CD4-positive, alpha-beta T cell treated with Interferon alpha-2 for 1 hour (primary cell): ENCODE data around the gene PIK3R6.
"Not testable (repeated sequence)": the region's sequence is repeated elsewhere in the genome, so short reads cannot be mapped to it uniquely, and the experiment has no call there.

Experiments used
- DNase-seq, 2 donors: peaks; one replicate each; pipeline ENCODE4 v3.0.0-alpha.2; 2020 to 2022

The PIK3R6 gene

GRCh38 chr17:8821446-8822105 lies 45.9 kb downstream of the PIK3R6 start:
- DNase-seq: no peak

DNA sequence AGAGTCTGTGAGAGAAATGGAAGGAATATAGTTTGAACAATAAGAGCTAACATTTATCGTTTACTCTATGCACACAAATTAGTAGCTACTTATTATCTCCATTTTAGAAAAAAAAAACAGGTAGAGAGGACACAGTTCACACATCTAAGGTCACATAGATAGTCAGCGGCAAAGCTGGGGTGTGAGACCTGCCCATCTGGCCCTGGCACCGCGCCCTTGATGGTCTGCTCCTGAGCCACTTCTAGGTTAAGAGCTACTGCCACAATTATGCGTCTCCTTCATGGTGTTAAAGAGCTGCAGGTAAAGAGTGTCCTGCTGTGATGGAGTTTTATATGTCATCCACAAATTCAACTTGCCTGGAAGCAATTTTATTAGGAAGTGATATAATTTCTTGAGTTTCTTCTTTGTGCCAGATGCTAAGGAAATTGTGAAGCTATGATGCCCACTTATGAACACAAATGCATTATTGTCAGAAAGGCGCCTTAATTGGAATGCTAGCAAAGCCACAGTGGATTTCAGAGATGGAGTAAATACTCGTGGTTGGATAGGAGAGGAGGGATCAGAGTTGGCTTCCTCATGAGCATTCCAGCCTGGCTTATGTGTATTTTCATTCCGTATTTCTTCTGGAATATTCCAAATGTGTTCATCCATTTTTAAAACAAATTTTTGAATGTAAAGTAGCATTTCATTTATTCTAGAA lies 47.0 kb downstream of the PIK3R6 start:
- no peak for DNase-seq

DNA sequence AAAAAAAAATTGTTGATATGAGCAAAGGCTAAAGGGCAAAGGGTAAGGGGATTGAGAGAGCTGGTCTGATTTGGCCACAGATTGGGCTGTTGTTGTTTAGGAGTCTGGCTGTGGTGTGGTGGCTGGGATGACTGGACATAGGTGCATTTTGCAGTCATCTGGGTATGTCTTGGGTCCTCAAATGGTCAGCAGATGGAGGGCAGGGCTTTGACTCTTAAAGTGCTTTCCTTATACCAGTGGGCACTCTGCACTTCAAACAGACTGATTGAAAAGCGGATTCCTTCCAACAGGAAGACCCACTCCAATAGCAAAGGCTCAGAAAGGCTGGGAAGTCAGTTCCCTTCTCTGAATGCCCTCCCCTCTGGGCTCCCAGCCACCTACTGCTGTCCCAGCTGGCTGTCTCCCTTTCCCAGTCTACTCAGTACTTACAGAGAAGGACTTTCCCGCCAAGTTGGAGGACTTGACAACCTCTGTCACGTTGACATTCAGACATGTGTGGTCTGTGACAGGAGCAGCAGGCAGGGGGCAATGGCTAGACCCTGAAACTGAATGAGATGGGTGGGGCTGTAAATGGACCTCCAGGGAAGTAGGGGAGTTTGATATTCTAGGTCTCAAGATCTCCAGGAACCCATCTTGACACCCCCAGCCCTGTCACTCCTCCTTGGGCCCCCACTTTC lies 48.7 kb downstream of the PIK3R6 start:
- DNase-seq: no peak

GRCh38 chr17:8818047-8818446 lies 49.4 kb downstream of the PIK3R6 start:
- DNase-seq: no peak

- peak; percentile 38 to 75 for DNase-seq
Observed at GRCh38 chr17:8806926-8807550, 60.4 kb downstream of the PIK3R6 start.

GRCh38 chr17:8806253-8806925 lies 61.1 kb downstream of the PIK3R6 start:
- peak in 1 of 2 donors; percentile 10 for DNase-seq

- DNase-seq: not testable (repeated sequence)
Observed at GRCh38 chr17:8805396-8805795, 62.1 kb downstream of the PIK3R6 start.

DNA sequence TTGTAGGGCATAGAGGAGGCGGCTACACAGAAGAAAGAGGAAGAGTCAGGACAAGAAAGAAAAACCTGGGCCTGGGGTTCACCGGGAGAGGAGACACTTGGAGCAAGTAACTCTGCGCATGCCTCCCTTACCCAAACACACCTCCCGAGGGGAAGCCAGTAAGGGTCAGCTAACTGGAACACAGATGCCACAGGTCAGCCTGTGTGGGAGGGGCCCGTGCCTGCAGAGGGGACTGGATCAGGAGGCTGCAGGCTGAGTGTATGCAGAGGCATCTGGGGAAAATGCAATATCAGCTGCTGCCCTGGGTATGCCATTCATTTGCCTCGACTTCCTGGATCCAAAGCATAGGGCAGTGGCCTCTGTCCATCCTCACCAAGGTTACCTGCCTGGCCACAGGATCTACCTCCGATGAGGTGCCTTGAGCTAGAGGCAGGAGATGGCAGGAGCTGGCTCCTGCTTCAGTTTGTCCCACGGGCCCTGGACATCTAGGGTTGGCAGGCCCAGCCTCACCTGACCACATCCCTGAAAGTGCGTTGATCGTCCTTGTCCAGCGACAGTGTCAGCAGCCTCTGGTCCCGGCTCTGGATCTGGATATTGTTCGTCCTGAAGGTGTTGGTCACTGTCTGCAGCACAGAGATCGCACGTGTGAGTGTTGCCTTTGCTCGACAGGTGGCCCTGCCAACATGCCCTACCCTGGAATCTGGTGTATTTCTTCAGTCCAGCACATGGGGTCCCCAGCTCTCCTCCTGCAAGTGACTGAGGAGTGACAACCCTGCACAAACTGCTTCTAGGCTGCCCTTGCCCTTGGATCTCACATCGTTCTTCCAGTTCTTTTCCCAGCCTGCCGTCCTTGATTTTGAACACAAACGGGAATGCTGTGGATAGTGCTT lies 63.7 kb downstream of the PIK3R6 start:
- no peak for DNase-seq

DNA sequence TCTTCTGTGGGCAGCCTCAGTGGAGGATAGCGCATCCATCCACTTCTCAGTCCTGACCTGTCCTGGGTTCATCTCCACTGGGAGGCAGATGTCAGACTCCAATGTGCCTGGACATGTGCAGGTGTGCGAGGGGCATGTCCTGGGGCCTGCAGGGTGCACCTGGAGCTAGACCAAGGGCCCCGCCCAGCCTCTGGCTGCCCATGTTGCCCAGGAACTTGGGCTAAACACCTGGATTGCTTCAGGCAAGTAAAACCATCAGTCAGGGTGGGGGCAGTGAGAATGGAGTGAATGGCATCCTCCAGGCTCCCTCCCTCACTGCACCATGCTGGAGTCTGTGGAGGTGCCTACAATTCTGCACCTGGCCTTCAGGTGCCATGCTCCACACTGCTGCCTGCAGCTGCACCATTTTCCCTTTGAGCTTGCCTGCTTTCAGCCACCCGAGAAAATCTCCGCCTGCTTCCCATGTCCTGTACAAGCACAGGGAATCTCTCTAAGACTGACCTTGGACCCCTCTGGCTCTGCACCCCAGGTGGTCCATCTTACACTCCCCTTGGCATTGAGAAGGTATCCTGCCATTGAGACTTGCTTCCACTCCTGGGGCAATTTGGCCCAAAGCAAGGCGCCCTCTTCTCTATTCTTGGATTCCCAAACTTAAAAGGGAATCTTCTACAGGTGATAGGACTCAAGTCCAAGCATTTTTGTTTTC lies 66.2 kb downstream of the PIK3R6 start:
- no peak for DNase-seq

DNA sequence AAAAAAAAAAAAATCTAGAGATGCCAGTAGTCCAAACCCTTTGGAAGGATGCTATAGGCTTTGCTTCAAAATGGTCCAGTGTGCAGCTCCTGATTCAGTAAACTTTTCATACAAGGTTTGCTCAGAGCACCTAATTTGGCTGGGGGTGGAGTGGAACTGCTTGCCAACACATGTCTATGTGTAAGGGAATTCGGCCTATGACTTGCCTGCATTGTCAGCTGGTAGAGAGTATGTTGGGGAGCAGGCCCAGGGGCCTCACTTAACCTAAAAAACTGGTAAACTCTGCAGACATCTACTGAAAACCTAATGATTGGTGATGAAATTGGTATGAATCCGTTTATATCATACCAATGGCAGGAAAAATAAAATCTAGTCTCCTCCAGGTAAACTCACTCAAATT lies 66.8 kb downstream of the PIK3R6 start:
- DNase-seq: no peak

- no peak for DNase-seq
Observed at GRCh38 chr17:8799570-8800212, 67.8 kb downstream of the PIK3R6 start.

- peak in 1 of 2 donors; percentile 34 for DNase-seq
Observed at GRCh38 chr17:8798846-8799569, 68.5 kb downstream of the PIK3R6 start, which contains the start of gene MFSD6L. Gene MFSD6L (minus strand): TSS chr17:8799365. CDS start chr17:8799120, 245 bp downstream.

GRCh38 chr17:8798176-8798845 lies 69.2 kb downstream of the PIK3R6 start:
- no peak for DNase-seq

- no peak for DNase-seq
Observed at GRCh38 chr17:8797621-8798175, 69.8 kb downstream of the PIK3R6 start.

GRCh38 chr17:8794636-8795035 lies 72.8 kb downstream of the PIK3R6 start:
- no peak for DNase-seq

GRCh38 chr17:8793649-8794048 lies 73.8 kb downstream of the PIK3R6 start:
- no peak for DNase-seq

GRCh38 chr17:8792646-8793045 lies 74.8 kb downstream of the PIK3R6 start:
- DNase-seq: no peak

DNA sequence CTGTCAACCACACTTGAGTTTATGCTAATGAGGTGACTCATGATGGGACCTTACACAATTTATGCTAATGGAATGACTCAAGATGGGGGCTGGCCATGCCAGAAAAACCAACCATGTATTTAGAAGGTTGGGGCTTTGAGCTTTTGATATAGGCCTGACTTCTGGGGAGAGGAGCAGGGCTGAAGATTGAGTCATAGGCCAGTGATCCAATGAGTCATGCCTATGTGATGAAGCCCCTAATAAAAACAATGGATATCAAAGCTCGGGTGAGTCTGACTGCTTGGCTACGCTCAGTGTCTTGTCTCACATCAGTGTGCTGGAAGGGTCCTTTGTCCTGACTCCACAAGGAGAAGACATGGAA lies 75.6 kb downstream of the PIK3R6 start:
- peak in 1 of 2 donors; percentile 18 for DNase-seq
